Testis (tissue), 3 donors: ENCODE results near the gene FGF21. TPM values are rescaled to one million over a fixed set of nuclear protein-coding genes. Genes with fewer than 3 reads are reported as not detected.
"Not testable (repeated sequence)": the region's sequence is repeated elsewhere in the genome, so short reads cannot be mapped to it uniquely, and the experiment has no call there.

Source experiments
- DNase-seq: peaks from one replicate; pipeline ENCODE4 v3.0.0-alpha.2; 2019
- H3K27ac ChIP-seq, 2 donors: fragments of 200-600 bp; sonication (generic); one replicate each; pipeline ENCODE4 v1.5.1; 2019
- H3K27me3 ChIP-seq: fragments of 200-600 bp; sonication (generic); one replicate; pipeline ENCODE4 v1.5.1; 2019
- H3K36me3 ChIP-seq: fragments of 200-600 bp; sonication (generic); one replicate; pipeline ENCODE4 v1.5.1; 2017; ENCODE audit warnings: low read depth; ENCODE audit errors: missing control alignments
- H3K4me1 ChIP-seq: fragments of 200-600 bp; sonication (generic); one replicate; pipeline ENCODE4 v1.5.1; 2019
- H3K4me3 ChIP-seq, 2 donors: fragments of 200-600 bp; sonication (generic); one replicate each; pipeline ENCODE4 v1.5.1; 2017 to 2019
- H3K9me3 ChIP-seq: fragments of 200-600 bp; sonication (generic); one replicate; pipeline ENCODE4 v1.5.1; 2017
- CTCF ChIP-seq, 3 experiments: fragments of 450-650 bp in 2 of 3; fragments of 200-600 bp in 1 of 3; sonication (generic) in 1 of 3; IDR thresholded peaks; one replicate each; pipeline ENCODE4 v1.5.1; 2016 to 2019; ENCODE audit warnings: antibody characterized with exemption in 3 of 3, mild to moderate bottlenecking in 2 of 3, moderate library complexity in 1 of 3
- POLR2A ChIP-seq: fragments of 450-650 bp; IDR thresholded peaks from one replicate; pipeline ENCODE4 v1.6.1; 2017; ENCODE audit warnings: antibody characterized with exemption, mild to moderate bottlenecking, moderate library complexity
- WGBS, 2 donors: methylation state at CpG; one replicate each; pipeline ENCODE4 v1.1.5; 2018; 5-methylcytosine and 5-hydroxymethylcytosine counted together
- intact Hi-C: fragments of 100-400 bp; cut with DNase I; formaldehyde crosslinking; loops from one replicate; pipeline ENCODE4 v1.15.1; 2023; ENCODE audit warnings: low total_unique reads
- polyA plus RNA-seq: library from polyadenylated mRNA; stranded (reverse); fragments of 350-450 nt; fragmentation: Illumina TruSeq; extraction: RNeasy Lipid Tissue Mini Kit (QIAGEN cat#74804); gene quantifications from one replicate; pipeline ENCODE4 v1.2.3, GENCODE V29; 2014; ENCODE audit warnings: low read depth, low replicate concordance; ENCODE audit not compliant: insufficient read depth
- total RNA-seq, 2 donors: library from RNA; depleted of rRNA; stranded (reverse); fragments of >200 nt; gene quantifications; one replicate each; pipeline ENCODE4 v1.2.3, GENCODE V29; 2016

Gene FGF21
- total and polyA plus RNA-seq, 3 donors from 2014 or later: not detected

- DNase-seq: no peak
- no peaks in the 10 kb centered on the region for H3K27me3 ChIP-seq
- WGBS, 2 donors: 81 to 86% methylated on average over 14 to 16 of the region's 16 CpGs
- H3K9me3 ChIP-seq: no peaks in the 10 kb centered on the region
- H3K27ac ChIP-seq: no peak overlapping the region
- TF ChIP-seq POLR2A (no peak), CTCF (IDR thresholded peaks at IDR 0.05) (no peak)
- no peak overlapping the region for H3K4me3 ChIP-seq
- intact Hi-C loops: no loop called here
- no peaks in the 10 kb centered on the region for H3K36me3 ChIP-seq
- peaks cover 5% of the 10 kb centered on the region for H3K4me1 ChIP-seq
Measured at GRCh38 chr19:48760504-48761205, 5.3 kb downstream of the FGF21 start.

- H3K9me3 ChIP-seq, H3K36me3 ChIP-seq, H3K4me3 ChIP-seq, DNase-seq, H3K4me1 ChIP-seq, H3K27ac ChIP-seq, intact Hi-C loops, H3K27me3 ChIP-seq: not testable (repeated sequence)
- WGBS, 2 donors: 47 to 50% methylated on average over 5 of the region's 5 CpGs
Measured at GRCh38 chr19:48765816-48766215, 10.5 kb downstream of the FGF21 start.

DNA sequence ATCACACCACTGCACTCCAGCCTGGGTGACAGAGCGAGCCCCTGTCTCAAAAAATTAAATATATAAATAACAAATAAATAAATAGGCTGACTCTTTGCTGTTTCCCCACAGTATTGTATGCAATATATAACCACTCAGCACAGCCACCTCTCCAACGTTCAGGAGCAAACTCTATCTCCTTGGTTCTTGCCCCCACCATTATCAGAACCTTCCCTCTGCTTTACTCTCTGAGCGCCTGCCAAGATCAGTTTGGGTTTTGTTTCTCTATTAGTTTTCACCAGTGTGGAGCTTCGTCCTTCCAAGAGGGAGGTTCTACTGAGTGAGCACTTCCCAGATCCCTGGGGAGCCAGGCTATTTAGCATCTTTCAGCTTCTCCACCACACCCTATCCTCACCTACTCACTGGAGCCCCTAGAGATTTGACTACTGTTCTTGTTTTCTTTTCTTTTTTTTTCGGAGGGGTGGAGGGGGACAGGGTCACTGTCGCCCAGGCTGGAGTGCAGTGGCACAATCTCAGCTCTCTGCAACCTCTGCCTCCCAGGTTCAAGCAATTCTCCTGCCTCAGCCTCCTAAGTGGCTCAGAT, 12.9 kb downstream of the FGF21 start:
- H3K4me3 ChIP-seq, H3K4me1 ChIP-seq, H3K36me3 ChIP-seq, DNase-seq, intact Hi-C loops, H3K9me3 ChIP-seq, H3K27ac ChIP-seq, H3K27me3 ChIP-seq: not testable (repeated sequence)
- 39 to 45% methylated on average over 6 of the region's 6 CpGs for WGBS, 2 donors

DNA sequence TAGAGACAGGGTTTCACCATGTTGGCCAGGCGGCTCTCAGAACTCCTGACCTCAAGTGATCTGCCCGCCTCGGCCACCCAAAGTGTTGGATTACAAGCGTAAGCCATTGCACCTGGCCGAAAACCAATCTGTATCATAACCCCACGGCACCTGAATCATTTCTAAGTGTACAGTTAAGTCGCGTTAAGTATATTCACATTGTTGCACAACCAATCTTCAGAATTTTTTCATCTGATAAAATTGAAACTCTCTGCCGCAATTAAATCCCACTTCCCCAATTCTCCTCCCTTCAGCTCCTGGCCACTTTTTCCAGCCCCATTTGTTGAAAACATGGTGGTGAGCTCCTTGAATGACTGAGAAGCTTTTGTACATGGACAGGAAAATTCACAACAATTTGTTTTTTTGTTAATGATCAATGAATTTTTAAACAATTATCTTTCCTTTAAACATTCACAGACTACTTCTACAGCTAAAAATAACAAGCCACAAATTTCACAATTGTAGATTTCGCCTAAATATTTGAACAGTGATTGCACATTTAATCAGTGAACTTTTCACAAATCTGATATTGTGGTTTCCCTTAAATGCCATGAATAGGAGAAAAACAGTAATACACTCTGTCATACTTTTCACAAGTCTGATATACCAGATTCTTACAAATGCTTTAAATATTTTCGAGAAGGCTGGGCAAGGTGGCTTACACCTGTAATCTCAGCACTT, 13.8 kb downstream of the FGF21 start:
- Histone ChIP-seq H3K4me3 (no peak overlapping the region), H3K27ac (no peak overlapping the region), H3K4me1 (peaks cover 3% of the 10 kb centered on the region), H3K27me3 (no peaks in the 10 kb centered on the region), H3K9me3 (no peaks in the 10 kb centered on the region), H3K36me3 (no peaks in the 10 kb centered on the region)
- intact Hi-C loops: no loop called here
- DNase-seq: no peak
- 73 to 83% methylated on average over 11 of the region's 11 CpGs for WGBS, 2 donors
- TF ChIP-seq CTCF (IDR thresholded peaks at IDR 0.05) (no peak), POLR2A (no peak)

- Histone ChIP-seq H3K4me1 (peaks cover 3% of the 10 kb centered on the region), H3K4me3 (no peak overlapping the region), H3K36me3 (no peaks in the 10 kb centered on the region), H3K9me3 (no peaks in the 10 kb centered on the region), H3K27me3 (no peaks in the 10 kb centered on the region), H3K27ac (no peak overlapping the region)
- no peak for DNase-seq
- TF ChIP-seq POLR2A (no peak), CTCF (IDR thresholded peaks at IDR 0.05) (no peak)
- WGBS, 2 donors: 65% methylated on average over 7 of the region's 7 CpGs
- intact Hi-C loops: no loop called here
Measured at GRCh38 chr19:48770266-48770665, 14.9 kb downstream of the FGF21 start.
